GM10266 (cell line): ENCODE measurements around the gene MYL7.

Experiments used
- DNase-seq: peaks from one replicate; pipeline ENCODE4 v3.0.0; 2012; ENCODE audit errors: extremely low spot score
- TF ChIP-seq, protein P1 (sequence below): IDR thresholded peaks from 2 replicates; pipeline ENCODE4 v1.5.1; 2012; ENCODE audit warnings: mild to moderate bottlenecking, low read depth; ENCODE audit not compliant: control insufficient read depth, insufficient read depth; ENCODE audit errors: missing control alignments

Gene MYL7

DNA sequence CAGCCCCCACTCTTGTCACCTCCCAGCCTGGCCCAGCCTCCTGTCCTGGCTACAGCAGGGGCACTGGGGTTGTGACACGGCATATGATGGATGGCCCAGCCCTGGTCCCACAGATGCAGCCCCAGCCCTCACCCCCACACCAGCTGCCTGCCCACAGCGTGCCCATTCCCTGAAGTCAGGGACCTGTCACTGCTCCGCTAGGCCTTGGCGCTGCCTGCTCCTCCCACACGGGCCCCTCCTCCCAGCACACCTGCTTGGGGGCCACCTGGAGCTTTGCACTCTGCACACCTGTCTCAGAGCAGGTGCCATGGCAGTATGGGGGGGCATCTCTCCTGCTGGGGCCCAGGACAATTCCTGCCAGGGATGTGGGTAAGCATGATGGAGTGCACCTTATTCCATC is 44.6 kb upstream of the MYL7 start:
- DNase-seq = no peak
- TF ChIP-seq, protein P1, sequence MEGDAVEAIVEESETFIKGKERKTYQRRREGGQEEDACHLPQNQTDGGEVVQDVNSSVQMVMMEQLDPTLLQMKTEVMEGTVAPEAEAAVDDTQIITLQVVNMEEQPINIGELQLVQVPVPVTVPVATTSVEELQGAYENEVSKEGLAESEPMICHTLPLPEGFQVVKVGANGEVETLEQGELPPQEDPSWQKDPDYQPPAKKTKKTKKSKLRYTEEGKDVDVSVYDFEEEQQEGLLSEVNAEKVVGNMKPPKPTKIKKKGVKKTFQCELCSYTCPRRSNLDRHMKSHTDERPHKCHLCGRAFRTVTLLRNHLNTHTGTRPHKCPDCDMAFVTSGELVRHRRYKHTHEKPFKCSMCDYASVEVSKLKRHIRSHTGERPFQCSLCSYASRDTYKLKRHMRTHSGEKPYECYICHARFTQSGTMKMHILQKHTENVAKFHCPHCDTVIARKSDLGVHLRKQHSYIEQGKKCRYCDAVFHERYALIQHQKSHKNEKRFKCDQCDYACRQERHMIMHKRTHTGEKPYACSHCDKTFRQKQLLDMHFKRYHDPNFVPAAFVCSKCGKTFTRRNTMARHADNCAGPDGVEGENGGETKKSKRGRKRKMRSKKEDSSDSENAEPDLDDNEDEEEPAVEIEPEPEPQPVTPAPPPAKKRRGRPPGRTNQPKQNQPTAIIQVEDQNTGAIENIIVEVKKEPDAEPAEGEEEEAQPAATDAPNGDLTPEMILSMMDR = no peak

DNA sequence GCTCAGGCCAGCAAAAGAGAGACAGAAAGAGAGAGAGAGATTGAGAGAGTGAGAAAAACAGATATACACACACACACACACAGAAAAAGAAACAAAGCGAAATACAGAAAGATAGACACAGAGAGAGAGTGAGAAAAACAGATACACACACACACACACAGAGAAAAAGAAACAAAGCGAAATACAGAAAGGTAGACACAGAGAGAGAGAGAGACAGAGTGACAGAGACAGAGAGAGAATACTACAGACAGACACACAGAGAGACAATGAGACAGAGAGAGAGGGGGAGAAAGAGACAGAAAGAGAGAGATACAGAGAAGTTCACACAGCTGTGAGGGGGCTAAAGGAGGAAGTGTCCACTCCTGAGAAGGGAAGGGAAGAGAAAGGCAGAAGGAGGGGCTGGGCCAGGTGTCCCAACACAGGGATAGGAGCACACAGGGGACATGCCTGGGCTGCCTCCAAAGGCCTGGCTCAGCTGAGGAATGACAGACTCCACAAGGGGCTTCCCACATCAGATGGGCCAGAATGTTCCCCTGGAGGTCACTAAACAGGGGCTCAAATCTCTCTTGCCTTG is 43.8 kb upstream of the MYL7 start:
- TF ChIP-seq, protein P1 = no peak
- no peak for DNase-seq

DNA sequence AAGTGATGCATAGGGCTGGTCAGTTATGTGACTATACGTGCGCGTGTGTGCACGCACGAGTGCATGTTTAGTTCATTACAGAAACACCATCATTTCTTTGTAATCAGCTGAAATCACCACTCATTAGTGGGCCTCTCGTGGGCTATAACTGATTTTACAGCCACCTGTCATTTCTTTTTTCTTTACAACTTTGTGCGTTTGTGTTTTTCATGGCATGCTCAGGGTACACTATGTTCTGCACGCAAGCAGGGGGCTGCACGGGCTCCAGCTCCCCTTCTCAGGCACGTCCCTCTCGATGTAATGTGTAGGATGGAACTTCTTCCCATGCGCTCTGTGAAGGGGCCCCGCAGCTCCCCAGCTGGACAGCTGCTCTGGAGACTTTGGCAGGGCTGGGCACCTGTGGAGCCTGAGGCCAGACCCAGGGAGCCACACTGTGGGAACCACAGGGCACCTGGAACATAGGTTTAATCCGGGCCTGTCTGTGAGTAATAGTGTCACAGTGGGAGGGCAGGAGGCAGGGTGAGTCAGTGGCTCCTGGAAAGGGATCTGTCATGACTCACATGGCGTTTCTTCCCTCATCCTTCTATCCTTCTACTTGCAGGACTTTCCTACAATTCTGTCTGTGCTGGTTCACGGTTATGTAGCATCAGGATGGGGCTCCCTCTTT is 43.2 kb upstream of the MYL7 start:
- no peak for DNase-seq
- TF ChIP-seq, protein P1 = no peak

DNA sequence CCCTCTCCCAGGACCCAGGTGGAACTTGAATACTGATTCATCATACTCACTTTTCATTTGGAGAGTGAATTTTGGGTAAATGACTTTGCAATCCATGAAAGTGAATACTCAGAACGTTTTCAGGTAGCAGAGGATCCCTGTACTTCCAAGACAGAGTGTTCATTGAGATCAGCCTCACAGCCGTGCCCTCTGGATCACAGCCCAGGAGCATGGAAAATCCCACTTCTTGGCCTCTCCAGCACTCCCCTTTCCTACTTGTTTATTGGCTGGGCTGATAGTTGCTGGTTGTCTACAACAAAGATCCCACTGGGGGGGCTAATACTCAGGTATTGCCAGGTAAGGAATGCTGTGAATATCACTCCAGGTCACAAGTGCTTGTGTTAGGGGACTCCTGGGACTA is 42.3 kb upstream of the MYL7 start:
- DNase-seq = no peak
- TF ChIP-seq, protein P1 = no peak

DNA sequence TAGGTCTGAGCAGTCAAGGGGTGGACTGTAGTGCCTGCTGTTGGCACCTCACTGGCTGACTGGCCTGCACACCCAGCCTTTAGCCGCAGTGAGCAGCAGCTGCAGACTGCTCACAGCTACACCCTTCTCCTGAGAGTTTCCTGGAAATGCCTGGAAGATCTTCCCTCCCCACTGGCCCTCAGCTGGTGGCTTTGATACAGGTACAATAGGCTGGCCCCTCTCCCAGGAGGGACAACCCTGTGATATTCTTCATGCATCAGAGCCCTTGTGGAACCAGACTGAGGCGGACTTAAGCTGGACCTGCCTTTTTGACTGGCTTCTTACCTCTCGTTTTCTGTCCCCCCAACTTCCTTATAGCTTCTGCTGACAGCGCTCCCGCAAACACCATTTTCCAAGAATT is 41.7 kb upstream of the MYL7 start:
- TF ChIP-seq, protein P1 = no peak
- no peak for DNase-seq

DNA sequence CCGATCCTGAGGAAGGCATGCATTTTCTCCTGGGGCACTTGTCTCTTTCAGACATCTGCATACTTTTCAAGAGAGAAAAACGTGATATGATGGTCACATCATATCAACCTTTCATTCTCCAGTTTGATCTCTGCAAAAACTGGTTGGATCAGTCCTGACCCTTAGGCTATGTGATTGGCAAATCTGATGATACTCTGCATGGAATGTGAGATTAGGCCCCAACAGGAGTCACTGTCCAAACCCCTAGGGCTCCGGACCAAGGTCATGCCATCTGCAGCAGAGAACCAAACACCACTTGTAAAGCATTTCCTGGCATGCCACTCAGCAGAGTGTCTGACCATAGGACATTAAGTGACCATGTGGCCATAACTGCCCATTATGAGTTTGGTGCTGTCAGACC is 39.5 kb upstream of the MYL7 start:
- no peak for DNase-seq
- TF ChIP-seq, protein P1 = no peak

DNA sequence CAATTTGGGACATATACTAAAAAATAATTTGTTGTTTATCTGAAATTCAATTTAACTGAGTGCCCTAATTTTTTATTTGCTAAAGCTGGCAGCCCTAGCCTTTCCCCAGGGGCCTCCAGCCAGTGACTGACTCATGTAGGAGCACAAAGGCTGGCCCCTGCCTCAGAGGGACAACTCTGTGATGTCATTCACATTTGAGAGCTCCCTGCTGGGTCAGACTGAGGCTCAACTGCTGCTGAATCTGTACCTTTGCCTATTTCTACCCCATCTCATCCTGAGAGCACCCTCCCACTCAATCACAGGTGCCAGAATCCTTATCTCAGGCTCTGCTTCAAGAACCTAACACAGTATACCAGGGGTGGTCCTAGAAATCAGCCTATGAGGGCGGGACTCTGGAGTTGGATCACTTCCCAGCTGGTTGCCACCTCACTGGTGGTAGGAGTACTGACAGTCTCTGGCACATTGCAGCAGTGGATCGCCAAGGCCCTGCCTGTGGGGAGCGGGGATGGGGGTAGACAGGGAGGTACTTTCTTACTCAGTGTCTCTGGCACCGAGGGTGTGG is 36.5 kb upstream of the MYL7 start:
- DNase-seq = no peak
- TF ChIP-seq, protein P1 = no peak
